Kidney (tissue), 14 donors: ENCODE results near the gene LDB1. TPM values are rescaled to one million over a fixed set of nuclear protein-coding genes. Genes with fewer than 3 reads are reported as not detected.

ENCODE experiments used
- DNase-seq, 5 donors: peaks; one replicate each; pipeline ENCODE4 v3.0.0-alpha.2; 2013 to 2020
- FAIRE-seq: peaks from 2 replicates; lab custom pipeline; 2012; peaks lifted over from hg19 to GRCh38; lab: Jason Lieb, UNC
- H3K27ac ChIP-seq, 2 donors: one replicate each; pipeline ENCODE4 v1.7.0; 2013; ENCODE audit warnings: low read depth in 2 of 2, low read length in 2 of 2, inconsistent platforms in 1 of 2
- H3K27me3 ChIP-seq: one replicate; pipeline ENCODE4 v1.7.1; 2013; ENCODE audit warnings: low read length, inconsistent platforms; ENCODE audit not compliant: control insufficient read depth, insufficient read depth
- H3K36me3 ChIP-seq, 3 donors: one replicate each; pipeline versions ENCODE4 v1.7.0 to v1.7.1; 2013; ENCODE audit warnings: low read length in 3 of 3, control low read depth in 1 of 3, inconsistent platforms in 1 of 3; ENCODE audit not compliant: insufficient read depth in 3 of 3, control insufficient read depth in 2 of 3
- H3K4me1 ChIP-seq, 3 donors: one replicate each; pipeline versions ENCODE4 v1.7.0 to v1.7.1; 2013; ENCODE audit warnings: low read length in 3 of 3, inconsistent platforms in 1 of 3, low read depth in 1 of 3; ENCODE audit not compliant: control insufficient read depth in 2 of 3, insufficient read depth in 2 of 3
- H3K4me3 ChIP-seq, 3 donors: one replicate each; pipeline versions ENCODE4 v1.7.0 to v1.8.1; 2013; ENCODE audit warnings: low read length in 3 of 3, control low read depth in 1 of 3, inconsistent platforms in 1 of 3
- H3K9ac ChIP-seq, 3 donors: one replicate each; pipeline versions ENCODE4 v1.7.0 to v1.7.1; 2013; ENCODE audit warnings: low read length in 3 of 3, control low read depth in 1 of 3, inconsistent platforms in 1 of 3
- H3K9me3 ChIP-seq, 3 donors: one replicate each; pipeline versions ENCODE4 v1.7.0 to v1.7.1; 2013; ENCODE audit warnings: low read length in 3 of 3, control low read depth in 1 of 3, inconsistent platforms in 1 of 3; ENCODE audit not compliant: control insufficient read depth in 2 of 3, insufficient read depth in 1 of 3
- intact Hi-C: fragments of 100-400 bp; cut with DNase I; formaldehyde crosslinking; loops from one replicate; pipeline ENCODE4 v1.11.1; 2022
- polyA plus RNA-seq: library from polyadenylated mRNA; stranded (reverse); fragments of 350-450 nt; fragmentation: Illumina TruSeq; extraction: RNeasy Lipid Tissue Mini Kit (QIAGEN cat#74804); gene quantifications from one replicate; pipeline ENCODE4 v1.2.3, GENCODE V29; 2014; ENCODE audit warnings: low read depth, low replicate concordance; ENCODE audit not compliant: insufficient read depth
- total RNA-seq: library from RNA; stranded (reverse); fragmentation: NEBNext Ultra II Directional; extraction: Animal tissue kit (Norgen Biotek cat#: 25700); gene quantifications from one replicate; pipeline ENCODE4 v1.2.1, GENCODE V29; 2021
- TF ChIP-seq, protein P1 (sequence below): IDR thresholded peaks from 3 replicates; pipeline ENCODE4 v1.5.1; 2012; ENCODE audit warnings: mild to moderate bottlenecking, moderate library complexity, borderline replicate concordance; ENCODE audit not compliant: insufficient read depth; ENCODE audit errors: extremely low read depth
- donor health status: control.
- donor health status: control.
- donor health status: control.
- donor health status: control.
- donor health status: control.
- donor health status: DM: yes; HTN: yes; CAD: no.
- donor health status: Normal renal cell carcinoma (clear cell type).

Gene LDB1
- total and polyA plus RNA-seq, 2 donors from 2014 or later = 27.9 to 56.1 TPM

GRCh38 chr10:102141583-102142107 is 21.5 kb upstream of the LDB1 start:
- H3K4me1 ChIP-seq = no peaks in the 10 kb centered on the region
- H3K9ac ChIP-seq = no peak overlapping the region
- TF ChIP-seq, protein P1, sequence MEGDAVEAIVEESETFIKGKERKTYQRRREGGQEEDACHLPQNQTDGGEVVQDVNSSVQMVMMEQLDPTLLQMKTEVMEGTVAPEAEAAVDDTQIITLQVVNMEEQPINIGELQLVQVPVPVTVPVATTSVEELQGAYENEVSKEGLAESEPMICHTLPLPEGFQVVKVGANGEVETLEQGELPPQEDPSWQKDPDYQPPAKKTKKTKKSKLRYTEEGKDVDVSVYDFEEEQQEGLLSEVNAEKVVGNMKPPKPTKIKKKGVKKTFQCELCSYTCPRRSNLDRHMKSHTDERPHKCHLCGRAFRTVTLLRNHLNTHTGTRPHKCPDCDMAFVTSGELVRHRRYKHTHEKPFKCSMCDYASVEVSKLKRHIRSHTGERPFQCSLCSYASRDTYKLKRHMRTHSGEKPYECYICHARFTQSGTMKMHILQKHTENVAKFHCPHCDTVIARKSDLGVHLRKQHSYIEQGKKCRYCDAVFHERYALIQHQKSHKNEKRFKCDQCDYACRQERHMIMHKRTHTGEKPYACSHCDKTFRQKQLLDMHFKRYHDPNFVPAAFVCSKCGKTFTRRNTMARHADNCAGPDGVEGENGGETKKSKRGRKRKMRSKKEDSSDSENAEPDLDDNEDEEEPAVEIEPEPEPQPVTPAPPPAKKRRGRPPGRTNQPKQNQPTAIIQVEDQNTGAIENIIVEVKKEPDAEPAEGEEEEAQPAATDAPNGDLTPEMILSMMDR = no peak
- intact Hi-C loops = no loop called here
- no peaks in the 10 kb centered on the region for H3K27me3 ChIP-seq
- DNase-seq = peak in 1 of 5 donors; percentile 15
- no peak for FAIRE-seq
- no peak overlapping the region for H3K27ac ChIP-seq
- no peaks in the 10 kb centered on the region for H3K9me3 ChIP-seq
- no peak overlapping the region for H3K4me3 ChIP-seq
- peaks cover 8 to 53% (median 34%) of the 10 kb centered on the region in 3 donors for H3K36me3 ChIP-seq

- no peaks in the 10 kb centered on the region for H3K9me3 ChIP-seq
- intact Hi-C loops = no loop called here
- no peak for FAIRE-seq
- H3K9ac ChIP-seq = no peak overlapping the region
- H3K27ac ChIP-seq = no peak overlapping the region
- peak in 1 of 5 donors; percentile 46 for DNase-seq
- no peaks in the 10 kb centered on the region for H3K27me3 ChIP-seq
- no peaks in the 10 kb centered on the region for H3K4me1 ChIP-seq
- peaks cover 8 to 53% (median 34%) of the 10 kb centered on the region in 3 donors for H3K36me3 ChIP-seq
- TF ChIP-seq, protein P1 = no peak
- H3K4me3 ChIP-seq = no peak overlapping the region
These were observed 20.9 kb upstream of the LDB1 start for GRCh38 chr10:102140913-102141540.

DNA sequence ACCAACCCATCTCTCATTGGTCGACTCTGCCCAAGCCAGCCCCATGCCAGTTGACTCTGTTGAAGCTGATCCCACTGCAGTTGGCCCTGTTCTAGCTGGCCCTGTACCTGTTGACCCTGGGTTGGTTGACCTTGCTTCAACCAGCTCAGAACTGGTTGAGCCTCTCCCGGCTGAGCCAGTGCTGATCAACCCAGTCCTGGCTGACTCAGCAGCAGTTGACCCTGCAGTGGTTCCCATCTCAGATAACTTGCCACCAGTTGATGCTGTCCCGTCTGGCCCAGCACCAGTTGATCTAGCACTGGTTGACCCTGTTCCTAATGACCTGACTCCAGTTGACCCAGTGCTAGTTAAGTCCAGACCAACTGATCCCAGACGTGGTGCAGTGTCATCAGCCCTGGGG is 20.1 kb upstream of the LDB1 start:
- Histone ChIP-seq H3K4me1 (no peaks in the 10 kb centered on the region), H3K27ac (no peak overlapping the region), H3K36me3 (peaks cover 8 to 53% (median 34%) of the 10 kb centered on the region in 3 donors), H3K9ac (no peak overlapping the region), H3K4me3 (no peak overlapping the region), H3K9me3 (no peaks in the 10 kb centered on the region), H3K27me3 (no peaks in the 10 kb centered on the region)
- TF ChIP-seq, protein P1 = no peak
- intact Hi-C loops = no loop called here
- FAIRE-seq (no peak), DNase-seq (no peak)
